ENCODE data around the gene C8B.

DNA sequence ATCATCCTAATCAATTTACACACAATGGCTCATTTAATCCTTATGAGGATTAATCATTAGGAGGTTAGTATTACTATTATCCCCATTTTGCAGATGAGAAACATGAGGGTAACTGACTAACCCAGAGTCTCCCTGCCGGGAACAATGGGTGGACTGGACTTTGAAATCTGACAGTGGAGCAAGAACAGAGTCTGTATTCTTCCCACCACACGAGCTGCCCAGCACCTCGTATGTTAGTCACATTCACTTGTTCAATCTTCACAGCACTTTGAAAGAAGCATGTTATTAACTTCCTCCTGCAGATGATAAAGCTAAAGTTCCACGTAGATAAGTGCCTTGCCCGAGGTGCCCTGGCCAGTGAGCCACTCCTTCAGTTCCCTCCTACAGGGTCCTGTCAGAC lies 12.4 kb downstream of the C8B start:
- TF ChIP-seq, protein P1, sequence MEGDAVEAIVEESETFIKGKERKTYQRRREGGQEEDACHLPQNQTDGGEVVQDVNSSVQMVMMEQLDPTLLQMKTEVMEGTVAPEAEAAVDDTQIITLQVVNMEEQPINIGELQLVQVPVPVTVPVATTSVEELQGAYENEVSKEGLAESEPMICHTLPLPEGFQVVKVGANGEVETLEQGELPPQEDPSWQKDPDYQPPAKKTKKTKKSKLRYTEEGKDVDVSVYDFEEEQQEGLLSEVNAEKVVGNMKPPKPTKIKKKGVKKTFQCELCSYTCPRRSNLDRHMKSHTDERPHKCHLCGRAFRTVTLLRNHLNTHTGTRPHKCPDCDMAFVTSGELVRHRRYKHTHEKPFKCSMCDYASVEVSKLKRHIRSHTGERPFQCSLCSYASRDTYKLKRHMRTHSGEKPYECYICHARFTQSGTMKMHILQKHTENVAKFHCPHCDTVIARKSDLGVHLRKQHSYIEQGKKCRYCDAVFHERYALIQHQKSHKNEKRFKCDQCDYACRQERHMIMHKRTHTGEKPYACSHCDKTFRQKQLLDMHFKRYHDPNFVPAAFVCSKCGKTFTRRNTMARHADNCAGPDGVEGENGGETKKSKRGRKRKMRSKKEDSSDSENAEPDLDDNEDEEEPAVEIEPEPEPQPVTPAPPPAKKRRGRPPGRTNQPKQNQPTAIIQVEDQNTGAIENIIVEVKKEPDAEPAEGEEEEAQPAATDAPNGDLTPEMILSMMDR (IDR thresholded peaks at IDR 0.05) = no peak
- TF ChIP-seq POLR2A (IDR thresholded peaks at IDR 0.05) (no peak), EP300 (IDR thresholded peaks at IDR 0.05) (no peak), POLR2AphosphoS5 (IDR thresholded peaks at IDR 0.05) (no peak)
